ENCODE data around the gene SUMO1. TPM values are rescaled to one million over a fixed set of nuclear protein-coding genes. Genes with fewer than 3 reads are reported as not detected.
A peak's percentile ranks its signal among the peaks of the same experiment; 100 is the strongest.

The SUMO1 gene
- total RNA-seq, 1 experiment from 2014 or later = 164 TPM

- Mint-ChIP-seq H3K4me1 (ENCODE audit: low read depth, unreplicated experiment) (no peaks in the 10 kb centered on the region), H3K9me3 (ENCODE audit: low read depth, unreplicated experiment) (no peaks in the 10 kb centered on the region), H3K4me3 (ENCODE audit: low read depth, unreplicated experiment) (no peak overlapping the region), H3K27me3 (ENCODE audit: unreplicated experiment) (no peaks in the 10 kb centered on the region), H3K27ac (ENCODE audit: unreplicated experiment) (no peak overlapping the region), H3K36me3 (ENCODE audit: insufficient read depth, unreplicated experiment) (no peaks in the 10 kb centered on the region)
- CTCF ChIA-PET = no interaction called here
- DNase-seq = no peak
- no TSS peak for BruUV-seq (replicated peaks)
- TF ChIP-seq CTCF (IDR thresholded peaks at IDR 0.05; ENCODE audit: unreplicated experiment) = no peak
- intact Hi-C loops (cut with micrococcal nuclease; ENCODE audit: unreplicated experiment) = no loop called here
Measured at GRCh38 chr2:202193881-202194353, 44.5 kb downstream of the SUMO1 start.

- intact Hi-C loops (cut with micrococcal nuclease; ENCODE audit: unreplicated experiment) = no loop called here
- Mint-ChIP-seq H3K36me3 (ENCODE audit: insufficient read depth, unreplicated experiment) (no peaks in the 10 kb centered on the region), H3K4me3 (ENCODE audit: low read depth, unreplicated experiment) (no peak overlapping the region), H3K4me1 (ENCODE audit: low read depth, unreplicated experiment) (peaks cover 6% of the 10 kb centered on the region), H3K27me3 (ENCODE audit: unreplicated experiment) (no peaks in the 10 kb centered on the region), H3K27ac (ENCODE audit: unreplicated experiment) (no peak overlapping the region), H3K9me3 (ENCODE audit: low read depth, unreplicated experiment) (no peaks in the 10 kb centered on the region)
- no peak for DNase-seq
- CTCF ChIA-PET = no interaction called here
- no TSS peak for BruUV-seq (replicated peaks)
- no peak for TF ChIP-seq CTCF (IDR thresholded peaks at IDR 0.05; ENCODE audit: unreplicated experiment)
Measured at GRCh38 chr2:202193305-202193704, 45.1 kb downstream of the SUMO1 start.

GRCh38 chr2:202187570-202187969 lies 50.8 kb downstream of the SUMO1 start:
- CTCF ChIA-PET = interaction anchor here (0.6 to 0.9 kb wide), 4 partner anchors 29 to 321 kb away, joined by 3 to 7 read pairs (median 3); no protein-coding TSS in a partner anchor
- DNase-seq = peak; percentile 73
- Mint-ChIP-seq H3K9me3 (ENCODE audit: low read depth, unreplicated experiment) (no peaks in the 10 kb centered on the region), H3K27ac (ENCODE audit: unreplicated experiment) (peak overlapping the region; percentile 86), H3K36me3 (ENCODE audit: insufficient read depth, unreplicated experiment) (peaks cover 8% of the 10 kb centered on the region), H3K4me3 (ENCODE audit: low read depth, unreplicated experiment) (peak overlapping the region; percentile 16), H3K4me1 (ENCODE audit: low read depth, unreplicated experiment) (peaks cover 38% of the 10 kb centered on the region), H3K27me3 (ENCODE audit: unreplicated experiment) (no peaks in the 10 kb centered on the region)
- TF ChIP-seq CTCF (IDR thresholded peaks at IDR 0.05; ENCODE audit: unreplicated experiment) = no peak
- BruUV-seq (replicated peaks) = no TSS peak
- intact Hi-C loops (cut with micrococcal nuclease; ENCODE audit: unreplicated experiment) = loop anchor here (5.0 kb wide), 1 partner anchor 80 kb away; the partner anchor contains the start of gene NOP58

- Mint-ChIP-seq H3K36me3 (ENCODE audit: insufficient read depth, unreplicated experiment) (peaks cover 8% of the 10 kb centered on the region), H3K27ac (ENCODE audit: unreplicated experiment) (no peak overlapping the region), H3K4me3 (ENCODE audit: low read depth, unreplicated experiment) (no peak overlapping the region), H3K27me3 (ENCODE audit: unreplicated experiment) (no peaks in the 10 kb centered on the region), H3K9me3 (ENCODE audit: low read depth, unreplicated experiment) (no peaks in the 10 kb centered on the region), H3K4me1 (ENCODE audit: low read depth, unreplicated experiment) (peaks cover 38% of the 10 kb centered on the region)
- intact Hi-C loops (cut with micrococcal nuclease; ENCODE audit: unreplicated experiment) = loop anchor here (5.0 kb wide), 1 partner anchor 81 kb away; the partner anchor contains the start of gene NOP58
- DNase-seq = no peak
- CTCF ChIA-PET = interaction anchor here (1.1 kb wide), 1 partner anchor 144 kb away, joined by 3 read pairs; no protein-coding TSS in a partner anchor
- BruUV-seq (replicated peaks) = no TSS peak
- no peak for TF ChIP-seq CTCF (IDR thresholded peaks at IDR 0.05; ENCODE audit: unreplicated experiment)
Measured at GRCh38 chr2:202186641-202187202, 51.7 kb downstream of the SUMO1 start.
